SKM-1 treated with dmso at 0.1 percent for 144 hours (cell line): ENCODE results near the gene CPNE7.

Experiments used
- DNase-seq: peaks from one replicate; lab custom pipeline; 2025; ENCODE audit not compliant: unreplicated experiment; lab: John Stamatoyannopoulos, UW

CPNE7 gene

GRCh38 chr16:89575247-89576152, at the start of gene CPNE7:
Gene CPNE7 (plus strand): TSS chr16:89575758. CDS start chr16:89575898, 140 bp downstream.
- DNase-seq = no peak

DNA sequence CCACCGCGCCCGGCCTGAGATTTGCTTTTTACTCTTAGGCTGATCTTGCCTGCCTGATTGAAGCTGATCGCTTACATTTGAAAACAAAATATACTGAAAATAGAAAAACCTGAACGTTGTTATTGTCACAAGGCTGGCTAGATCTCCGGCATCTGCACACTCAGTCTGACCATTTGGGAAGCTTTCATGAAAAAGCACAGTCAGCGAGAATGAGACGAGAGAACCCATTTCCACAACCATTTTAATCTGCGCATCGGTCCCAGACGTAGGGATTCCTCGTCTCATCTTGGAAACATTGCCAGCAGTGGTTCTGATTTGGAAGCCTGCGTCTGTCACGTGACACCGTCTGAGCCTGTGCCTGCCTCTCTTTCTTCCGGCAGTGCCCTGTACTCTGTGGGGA, 46.5 kb upstream of the CPNE7 start:
- no peak for DNase-seq

DNA sequence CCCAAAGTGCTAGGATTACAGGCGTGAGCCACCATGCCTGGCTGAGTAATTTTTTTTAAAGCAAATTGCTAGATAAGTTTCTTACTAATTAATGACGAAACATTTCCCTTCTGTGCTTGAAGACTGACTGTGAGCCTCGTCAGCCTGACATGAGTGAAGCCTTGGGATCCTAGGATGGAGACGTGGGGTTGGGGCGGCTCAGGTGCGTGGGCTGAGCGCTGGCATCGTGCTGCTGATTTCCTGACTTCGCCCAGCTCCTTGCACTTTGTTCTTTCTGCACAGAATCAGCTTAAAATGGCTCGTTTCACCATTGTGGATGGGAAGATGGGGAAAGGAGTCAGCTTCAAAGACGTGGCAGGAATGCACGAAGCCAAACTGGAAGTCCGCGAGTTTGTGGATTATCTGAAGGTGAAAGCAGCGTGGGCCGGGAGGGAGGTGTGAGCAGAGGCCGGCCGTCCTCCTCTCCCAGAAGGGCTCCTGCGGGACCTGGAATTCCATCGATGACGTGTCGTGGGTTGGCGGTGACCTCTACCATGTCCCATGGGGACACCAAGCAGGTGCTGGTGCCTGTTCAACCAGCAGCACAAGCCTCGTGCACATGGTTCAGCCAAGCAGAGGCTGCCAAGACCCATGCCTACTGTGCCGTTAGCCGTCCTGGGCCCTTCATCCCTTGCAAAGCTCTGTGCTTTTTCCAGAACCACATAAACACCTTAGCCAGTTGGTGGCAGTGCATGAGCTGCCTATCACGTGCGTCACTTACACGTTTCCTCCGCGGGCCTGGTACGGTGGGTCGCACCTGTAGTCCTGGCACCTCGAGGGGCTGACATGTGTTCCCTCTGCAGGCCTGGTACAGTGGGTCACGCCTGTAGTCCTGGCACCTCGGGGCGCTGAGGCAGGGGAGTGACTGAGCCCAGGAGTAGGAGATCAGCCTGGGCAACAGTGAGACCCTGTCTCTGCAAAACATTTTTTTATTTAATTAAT, 44.9 kb upstream of the CPNE7 start:
- no peak for DNase-seq

GRCh38 chr16:89531821-89532526, 43.6 kb upstream of the CPNE7 start:
- DNase-seq = no peak

DNA sequence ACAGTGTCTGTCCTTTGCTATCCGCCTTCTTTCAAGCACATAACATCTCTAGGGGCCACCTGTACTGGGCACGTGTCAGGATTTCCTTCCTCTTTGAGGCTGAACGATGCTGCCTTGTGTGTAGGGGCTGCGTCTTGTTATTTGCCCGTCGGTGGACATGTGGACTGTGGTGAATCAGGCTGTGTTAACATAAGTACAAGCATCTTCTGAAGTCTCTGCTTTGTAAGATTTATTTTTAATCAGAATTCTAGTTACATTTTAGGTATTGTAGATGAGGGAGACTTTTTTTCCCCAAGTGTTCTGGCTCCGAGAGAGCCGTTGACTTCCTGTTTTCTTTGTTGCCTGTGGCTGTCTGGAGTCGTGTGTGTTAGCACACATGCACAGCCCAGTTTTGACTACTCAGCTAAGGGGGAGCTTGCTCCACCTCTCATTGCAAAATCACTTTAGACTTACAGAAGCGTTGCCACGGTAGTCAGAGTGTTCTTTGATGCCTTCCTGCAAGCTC, 41.3 kb upstream of the CPNE7 start:
- peak; percentile 99 for DNase-seq

DNA sequence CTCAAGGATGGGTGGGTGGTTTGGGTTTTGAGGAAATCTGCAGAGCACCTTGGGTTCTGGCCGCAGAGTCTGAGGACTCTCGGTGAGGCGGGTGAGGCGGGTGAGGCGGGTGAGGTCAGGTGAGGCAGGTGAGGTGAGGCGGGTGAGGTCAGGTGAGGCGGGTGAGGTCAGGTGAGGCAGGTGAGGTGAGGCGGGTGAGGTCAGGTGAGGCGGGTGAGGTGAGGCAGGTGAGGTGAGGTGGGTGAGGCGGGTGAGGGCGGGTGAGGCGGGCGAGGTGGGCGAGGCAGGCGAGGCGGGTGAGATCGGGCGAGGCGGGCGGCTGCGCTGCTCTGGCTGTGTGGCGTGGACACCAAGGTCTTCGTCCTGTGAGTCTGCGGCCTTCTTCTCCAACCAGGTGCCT, 39.2 kb upstream of the CPNE7 start:
- no peak for DNase-seq

DNA sequence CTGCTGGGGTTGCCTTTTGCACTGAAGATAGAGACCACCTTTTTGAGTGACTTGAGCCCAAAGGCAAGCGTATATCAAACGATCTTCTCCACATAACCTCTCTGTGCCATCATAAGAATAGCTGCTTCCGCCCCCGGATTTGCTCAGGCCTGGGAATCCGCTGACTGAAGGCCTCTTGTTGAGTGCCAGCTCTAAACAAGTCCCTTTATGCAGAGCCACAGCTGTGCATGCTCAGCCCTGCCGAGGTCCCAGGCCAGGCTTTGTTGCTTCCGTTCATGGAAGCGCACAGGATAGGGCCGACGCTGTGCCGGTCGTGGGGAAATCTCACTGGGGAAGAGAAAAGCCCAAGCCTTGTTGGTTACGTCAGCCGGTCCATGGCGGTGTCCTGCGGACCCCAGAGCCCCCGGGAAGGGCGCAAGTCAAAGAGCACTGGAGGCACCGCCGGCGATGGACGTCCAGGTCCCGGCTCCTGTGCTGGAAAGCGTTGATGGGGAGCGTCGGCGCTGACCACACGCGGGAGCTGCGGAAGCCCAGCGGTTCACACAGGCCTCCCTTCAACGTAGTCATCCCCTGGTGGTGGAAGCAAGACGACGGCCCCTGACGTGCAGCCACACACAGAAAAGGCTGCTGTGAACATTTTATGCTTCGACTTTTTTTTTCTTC, 38.5 kb upstream of the CPNE7 start:
- no peak for DNase-seq

DNA sequence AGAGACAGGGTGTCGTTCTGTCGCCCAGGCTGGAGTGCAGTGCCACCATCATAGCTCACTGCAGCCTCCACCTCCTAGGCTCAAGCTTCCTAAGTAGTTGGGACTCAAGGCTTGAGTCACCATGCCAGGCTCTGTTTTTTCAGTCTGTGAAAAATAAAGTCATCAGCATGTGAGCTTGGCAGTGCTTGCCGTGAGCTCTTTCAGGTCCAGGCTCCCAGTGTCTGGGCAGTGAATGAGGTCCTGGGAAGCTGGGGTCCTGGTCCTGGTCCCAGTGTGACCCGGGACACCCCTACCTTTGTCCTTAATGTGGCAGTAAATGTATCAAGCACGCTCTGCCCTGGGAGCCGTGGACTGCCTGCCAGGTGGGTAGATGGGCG, 38.0 kb upstream of the CPNE7 start:
- DNase-seq = no peak

DNA sequence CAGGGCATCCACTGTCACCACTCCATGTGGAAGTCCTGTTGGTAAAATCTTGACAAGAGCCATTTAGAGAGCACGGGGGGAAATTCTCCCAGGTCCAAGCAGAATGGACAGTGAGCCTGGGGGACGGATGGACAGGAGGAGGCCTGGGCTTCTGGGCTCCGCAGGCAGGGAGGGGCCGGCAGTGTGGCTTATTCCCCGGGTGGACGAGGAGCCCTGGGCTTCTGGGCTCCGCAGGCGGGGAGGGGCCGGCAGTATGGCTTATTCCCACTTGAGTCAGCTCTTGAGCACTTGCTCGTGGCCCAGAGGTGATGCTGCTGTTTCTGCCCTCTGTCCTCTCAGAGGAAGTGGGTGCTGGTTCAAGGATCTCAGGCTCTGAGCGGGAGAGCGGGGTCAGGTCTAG, 37.3 kb upstream of the CPNE7 start:
- no peak for DNase-seq

- no peak for DNase-seq
Measured at GRCh38 chr16:89540557-89540956, 35.0 kb upstream of the CPNE7 start.

DNA sequence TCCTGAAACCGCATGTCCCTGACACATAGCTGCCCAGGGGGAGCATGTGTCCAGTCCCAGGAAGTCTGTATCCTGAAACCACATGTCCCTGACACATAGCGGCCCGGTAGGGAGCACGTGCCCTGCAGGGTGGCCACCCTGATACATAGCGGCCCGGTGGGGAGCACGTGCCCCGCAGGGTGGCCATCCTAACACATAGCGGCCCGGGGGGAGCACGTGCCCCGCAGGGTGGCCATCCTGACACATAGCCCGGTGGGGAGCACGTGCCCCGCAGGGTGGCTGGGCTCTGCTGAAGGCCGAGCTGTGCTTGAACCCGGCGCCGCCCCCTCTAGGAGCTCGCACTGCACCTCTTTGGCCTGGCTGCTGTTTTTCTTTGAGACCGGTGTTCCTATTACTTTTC, 33.8 kb upstream of the CPNE7 start:
- DNase-seq = no peak

GRCh38 chr16:89544113-89544512, 31.4 kb upstream of the CPNE7 start:
- DNase-seq = no peak

DNA sequence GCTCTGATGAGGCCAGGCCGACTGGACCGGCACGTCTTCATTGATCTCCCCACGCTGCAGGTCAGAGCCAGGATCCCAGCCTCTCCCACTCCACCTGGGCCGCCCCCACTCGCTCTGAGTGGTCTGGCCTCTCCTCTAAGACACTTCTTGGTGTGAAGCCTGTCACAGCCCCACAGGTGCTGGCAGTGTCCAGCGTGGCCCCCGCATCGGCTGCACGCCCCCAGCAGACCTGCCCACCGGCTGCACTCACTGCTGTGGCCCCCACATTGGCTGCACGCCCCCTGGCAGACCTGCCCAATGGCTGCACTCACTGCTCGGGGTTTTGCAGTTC, 30.9 kb upstream of the CPNE7 start:
- no peak for DNase-seq

DNA sequence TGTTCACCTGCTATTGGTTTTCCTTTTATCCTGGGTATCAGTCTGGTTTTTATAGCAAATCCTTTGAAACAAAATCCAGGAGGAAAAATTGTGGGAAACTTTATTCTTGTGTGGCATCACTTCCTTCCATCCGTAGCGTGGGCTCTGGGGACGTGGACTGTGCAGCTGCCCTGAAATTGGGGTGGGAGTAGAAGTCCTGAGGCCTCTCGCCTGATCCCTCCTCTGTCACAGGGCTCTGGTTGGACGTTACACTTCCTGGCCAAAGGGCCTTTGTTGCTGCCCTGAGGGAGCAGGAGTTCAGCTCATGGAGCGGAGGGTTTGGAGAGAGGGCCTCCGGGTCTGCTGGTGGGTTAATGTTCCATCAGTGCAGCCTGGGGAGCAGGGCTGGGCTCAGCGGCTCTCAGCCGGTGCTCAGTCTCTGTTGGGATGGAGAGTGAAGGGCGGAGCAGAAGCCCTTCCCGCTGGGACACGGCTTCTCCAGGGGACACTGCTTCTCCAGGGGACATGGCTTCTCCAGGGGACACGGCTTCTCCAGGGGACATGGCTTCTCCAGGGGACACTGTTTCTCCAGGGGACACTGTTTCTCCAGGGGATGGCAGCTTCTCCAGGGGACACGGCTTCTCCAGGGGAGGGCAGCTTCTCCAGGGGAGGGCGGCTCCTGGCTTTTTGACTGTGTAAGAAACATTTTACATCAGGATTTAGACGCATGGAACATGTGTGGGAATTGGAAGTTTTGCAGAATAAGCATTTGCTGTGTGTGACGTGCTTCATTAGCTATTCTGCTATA, 30.3 kb upstream of the CPNE7 start:
- DNase-seq = no peak

DNA sequence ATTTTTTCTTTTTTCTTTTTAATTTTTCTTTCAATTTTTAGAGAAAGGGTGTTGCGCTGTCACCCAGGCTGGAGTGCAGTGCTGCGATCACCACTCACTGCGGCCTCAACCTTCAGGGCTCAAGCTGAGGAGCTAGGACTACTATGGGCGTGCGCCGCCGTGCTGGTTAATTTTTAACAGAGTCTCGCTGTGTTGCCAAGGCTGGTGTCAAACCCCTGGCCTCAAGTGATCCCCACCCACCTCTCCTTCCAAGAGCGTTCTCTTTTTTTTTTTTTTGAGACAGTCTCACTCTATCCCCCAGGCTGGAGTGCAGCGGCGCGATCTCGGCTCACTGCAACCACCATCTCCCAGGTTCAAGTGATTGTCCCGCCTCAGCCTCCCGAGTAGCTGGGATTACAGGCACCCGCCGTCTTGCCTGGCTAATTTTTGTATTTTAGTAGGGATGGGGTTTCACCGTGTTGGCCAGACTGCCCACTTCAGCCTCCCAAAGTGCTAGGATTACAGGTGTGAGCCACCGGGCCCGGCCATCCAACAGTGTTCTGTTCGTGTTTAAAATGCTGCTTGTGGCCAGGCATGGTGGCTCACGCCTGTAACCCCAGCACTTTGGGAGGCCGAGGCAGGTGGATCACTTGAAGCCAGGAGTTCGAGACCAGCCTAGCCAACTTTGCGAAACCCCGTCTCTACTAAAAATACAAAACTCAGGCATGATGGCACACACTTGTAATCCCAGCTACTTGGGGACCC, 29.6 kb upstream of the CPNE7 start:
- no peak for DNase-seq

DNA sequence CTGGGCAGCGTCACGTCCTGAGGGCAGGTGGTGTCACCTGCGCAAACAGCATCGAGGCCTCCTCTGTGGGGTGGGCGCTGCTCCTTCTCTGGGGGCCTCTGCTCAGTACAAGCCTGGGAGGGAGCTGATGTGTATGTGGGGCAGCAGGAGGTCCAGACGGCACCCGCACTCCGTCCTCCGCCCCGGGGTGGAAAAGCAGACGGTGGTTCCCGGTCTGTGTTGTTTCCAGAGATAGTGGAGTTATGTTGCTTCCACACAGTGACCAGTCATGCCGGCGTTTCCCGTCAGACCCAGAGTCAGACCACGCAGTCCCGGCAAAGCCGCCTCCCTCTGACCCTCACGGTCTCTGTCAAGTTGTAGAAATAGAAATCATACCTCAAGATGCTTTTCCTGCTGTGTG, 28.8 kb upstream of the CPNE7 start:
- DNase-seq = no peak

- no peak for DNase-seq
Measured at GRCh38 chr16:89547291-89547690, 28.3 kb upstream of the CPNE7 start.

GRCh38 chr16:89547860-89548259, 27.7 kb upstream of the CPNE7 start:
- DNase-seq = no peak

DNA sequence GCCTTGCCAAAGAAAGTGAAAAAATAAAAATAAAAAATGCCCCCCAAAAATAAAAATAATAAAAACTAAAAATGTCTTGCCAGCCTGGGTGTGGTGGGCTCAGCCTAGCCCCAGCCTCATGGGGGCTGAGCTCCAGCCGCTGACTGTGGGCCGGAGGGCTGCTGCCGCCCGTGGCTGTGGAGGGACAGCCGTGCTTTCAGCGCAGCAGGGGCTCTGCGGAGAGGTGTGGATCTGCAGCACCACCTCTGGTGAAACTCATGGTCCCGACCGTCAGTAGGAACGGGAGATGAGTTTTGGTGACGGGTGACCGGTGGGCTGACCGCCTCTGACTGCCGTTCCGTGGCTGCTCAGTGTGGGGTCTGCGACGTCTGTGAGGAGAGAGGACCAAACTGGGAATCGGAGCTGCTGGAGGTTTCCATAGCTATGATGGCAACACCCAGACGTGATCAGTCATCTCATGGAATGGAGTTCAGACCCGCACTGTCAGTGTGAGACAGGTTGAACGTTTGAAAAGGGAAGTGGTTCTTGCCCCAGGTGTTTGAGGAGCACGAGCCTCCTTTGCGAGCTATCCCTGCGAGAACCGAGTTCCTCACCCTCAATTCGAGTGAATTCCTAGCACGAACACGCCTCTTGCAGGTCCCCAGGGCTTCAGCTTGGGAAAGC, 27.1 kb upstream of the CPNE7 start:
- DNase-seq = no peak
